Panc1 (cell line): ENCODE results near the gene TEX11. TPM values are rescaled to one million over a fixed set of nuclear protein-coding genes. Genes with fewer than 3 reads are reported as not detected.

Source experiments
- ATAC-seq: fragments of 200-7000 bp; cut with Tn5 transposase; 2 replicates; pipeline ENCODE4 v1.9.1; 2020; ENCODE audit warnings: mild to moderate bottlenecking, moderate library complexity
- BruUV-seq: library from RNA; stranded (reverse); fragments of 400-500 nt; replicated peaks from 2 replicates; lab custom pipeline; 2021; lab: Mats Ljungman, UMichigan
- CTCF ChIA-PET: fragments of 300-600 bp; sonication (Branson Sonifier 250); formaldehyde crosslinking; loops from one replicate; lab custom pipeline; 2022; ENCODE audit warnings: antibody characterized with exemption; lab: Charles Lee
- POLR2A ChIA-PET: fragments of 300-600 bp; sonication (Branson Sonifier 250); formaldehyde crosslinking; loops from one replicate; lab custom pipeline; 2022; ENCODE audit warnings: antibody characterized with exemption; lab: Charles Lee
- DNase-seq: peaks from one replicate; pipeline ENCODE4 v3.0.0-alpha.2; 2010; ENCODE audit warnings: low read depth, low spot score
- H3K27ac ChIP-seq: 2 replicates; pipeline ENCODE4 v1.5.1; 2011; ENCODE audit warnings: mild to moderate bottlenecking, low read length, inconsistent platforms
- H3K27me3 ChIP-seq: fragments of 200-500 bp; sonication (Bioruptor generic); 2 replicates; pipeline ENCODE4 v1.6.0; 2014; ENCODE audit warnings: low read length, inconsistent platforms; ENCODE audit not compliant: control insufficient read depth, insufficient read depth
- H3K36me3 ChIP-seq: fragments of 200-500 bp; sonication (Bioruptor generic); 2 replicates; pipeline ENCODE4 v1.5.1; 2014; ENCODE audit warnings: inconsistent platforms, mild to moderate bottlenecking, low read length, moderate library complexity; ENCODE audit not compliant: control insufficient read depth, insufficient read depth
- H3K4me1 ChIP-seq: 2 replicates; pipeline ENCODE4 v1.5.1; 2011; ENCODE audit warnings: inconsistent platforms, mild to moderate bottlenecking, low read length, moderate library complexity; ENCODE audit not compliant: control insufficient read depth, insufficient read depth
- H3K4me3 ChIP-seq, 2 experiments: 2 replicates each; pipeline ENCODE4 v1.5.1; 2011 to 2012; ENCODE audit warnings: low read depth in 2 of 2, low read length in 2 of 2, mild to moderate bottlenecking in 2 of 2, inconsistent platforms in 1 of 2, moderate library complexity in 1 of 2
- H3K9me3 ChIP-seq: fragments of 200-500 bp; sonication (Bioruptor generic); 2 replicates; pipeline ENCODE4 v1.5.1; 2014; ENCODE audit warnings: low read depth, mild to moderate bottlenecking, inconsistent platforms, low read length, moderate library complexity; ENCODE audit not compliant: control insufficient read depth, insufficient read depth
- POLR2AphosphoS5 ChIP-seq: IDR thresholded peaks from 2 replicates; pipeline ENCODE4 v1.6.1; 2012; ENCODE audit warnings: mild to moderate bottlenecking, low read depth, low read length, moderate library complexity
- SIN3A ChIP-seq: IDR thresholded peaks from 2 replicates; pipeline ENCODE4 v1.6.1; 2012; ENCODE audit warnings: low read depth, mild to moderate bottlenecking, low read length, moderate library complexity, borderline replicate concordance; ENCODE audit not compliant: insufficient read depth
- TCF7L2 ChIP-seq: IDR thresholded peaks from 2 replicates; pipeline ENCODE4 v1.6.1; 2011; ENCODE audit warnings: mild to moderate bottlenecking, low read depth, low read length, inconsistent platforms
- in situ Hi-C: cut with HindIII; loops from 2 replicates; pipeline ENCODE4 v1.10.0; 2016; ENCODE audit warnings: low sequenced_read_pairs, low pct_unique_long_range_greater_than_20kb
- intact Hi-C: fragments of 100-400 bp; cut with micrococcal nuclease; formaldehyde crosslinking; loops from one replicate; pipeline ENCODE4 v1.10.0; 2022; ENCODE audit not compliant: unreplicated experiment
- total RNA-seq: library from RNA; stranded (reverse); gene quantifications from one replicate; pipeline ENCODE4 v1.2.1, GENCODE V29; 2021; ENCODE audit not compliant: unreplicated experiment
- TF ChIP-seq, protein P1 (sequence below): fragments of 450-650 bp; IDR thresholded peaks from 2 replicates; pipeline ENCODE4 v1.5.1; 2017; ENCODE audit warnings: mild to moderate bottlenecking
- TF ChIP-seq, protein P2 (sequence below), 2 experiments: IDR thresholded peaks; 2 replicates each; pipeline ENCODE4 v1.6.1; 2011 to 2012; ENCODE audit warnings: low read depth in 2 of 2, control low read depth in 1 of 2, low read length in 1 of 2, mild to moderate bottlenecking in 1 of 2, moderate library complexity in 1 of 2; ENCODE audit not compliant: insufficient read depth in 1 of 2

The TEX11 gene
- total RNA-seq, 1 experiment from 2014 or later: not detected

DNA sequence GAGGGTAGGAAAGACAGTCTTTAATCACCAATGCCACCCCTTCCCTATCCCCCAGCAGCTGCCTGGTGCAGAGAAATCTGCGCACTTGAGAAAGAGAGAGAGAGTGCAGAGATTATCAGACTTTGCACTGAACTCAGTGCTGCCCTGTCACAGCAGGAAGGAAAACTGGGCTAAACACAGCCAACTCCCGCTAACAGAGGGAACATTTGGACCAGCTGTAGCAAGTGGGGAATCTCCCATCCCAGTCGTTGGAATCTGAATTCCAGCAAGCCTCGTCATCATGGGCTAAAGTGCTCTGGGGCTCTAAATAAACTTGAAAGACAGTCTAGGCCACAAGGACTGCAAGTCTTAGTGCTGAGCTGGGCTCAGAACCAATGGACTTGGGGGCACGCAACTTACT lies 295.2 kb downstream of the TEX11 start:
- Histone ChIP-seq H3K4me3 (no peak overlapping the region), H3K9me3 (no peaks in the 10 kb centered on the region), H3K27me3 (no peaks in the 10 kb centered on the region), H3K4me1 (no peaks in the 10 kb centered on the region), H3K36me3 (no peaks in the 10 kb centered on the region), H3K27ac (no peak overlapping the region)
- CTCF ChIA-PET: no interaction called here
- TF ChIP-seq SIN3A (no peak), POLR2AphosphoS5 (no peak), TCF7L2 (no peak)
- TF ChIP-seq, protein P1, sequence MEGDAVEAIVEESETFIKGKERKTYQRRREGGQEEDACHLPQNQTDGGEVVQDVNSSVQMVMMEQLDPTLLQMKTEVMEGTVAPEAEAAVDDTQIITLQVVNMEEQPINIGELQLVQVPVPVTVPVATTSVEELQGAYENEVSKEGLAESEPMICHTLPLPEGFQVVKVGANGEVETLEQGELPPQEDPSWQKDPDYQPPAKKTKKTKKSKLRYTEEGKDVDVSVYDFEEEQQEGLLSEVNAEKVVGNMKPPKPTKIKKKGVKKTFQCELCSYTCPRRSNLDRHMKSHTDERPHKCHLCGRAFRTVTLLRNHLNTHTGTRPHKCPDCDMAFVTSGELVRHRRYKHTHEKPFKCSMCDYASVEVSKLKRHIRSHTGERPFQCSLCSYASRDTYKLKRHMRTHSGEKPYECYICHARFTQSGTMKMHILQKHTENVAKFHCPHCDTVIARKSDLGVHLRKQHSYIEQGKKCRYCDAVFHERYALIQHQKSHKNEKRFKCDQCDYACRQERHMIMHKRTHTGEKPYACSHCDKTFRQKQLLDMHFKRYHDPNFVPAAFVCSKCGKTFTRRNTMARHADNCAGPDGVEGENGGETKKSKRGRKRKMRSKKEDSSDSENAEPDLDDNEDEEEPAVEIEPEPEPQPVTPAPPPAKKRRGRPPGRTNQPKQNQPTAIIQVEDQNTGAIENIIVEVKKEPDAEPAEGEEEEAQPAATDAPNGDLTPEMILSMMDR: no peak
- TF ChIP-seq, protein P2, sequence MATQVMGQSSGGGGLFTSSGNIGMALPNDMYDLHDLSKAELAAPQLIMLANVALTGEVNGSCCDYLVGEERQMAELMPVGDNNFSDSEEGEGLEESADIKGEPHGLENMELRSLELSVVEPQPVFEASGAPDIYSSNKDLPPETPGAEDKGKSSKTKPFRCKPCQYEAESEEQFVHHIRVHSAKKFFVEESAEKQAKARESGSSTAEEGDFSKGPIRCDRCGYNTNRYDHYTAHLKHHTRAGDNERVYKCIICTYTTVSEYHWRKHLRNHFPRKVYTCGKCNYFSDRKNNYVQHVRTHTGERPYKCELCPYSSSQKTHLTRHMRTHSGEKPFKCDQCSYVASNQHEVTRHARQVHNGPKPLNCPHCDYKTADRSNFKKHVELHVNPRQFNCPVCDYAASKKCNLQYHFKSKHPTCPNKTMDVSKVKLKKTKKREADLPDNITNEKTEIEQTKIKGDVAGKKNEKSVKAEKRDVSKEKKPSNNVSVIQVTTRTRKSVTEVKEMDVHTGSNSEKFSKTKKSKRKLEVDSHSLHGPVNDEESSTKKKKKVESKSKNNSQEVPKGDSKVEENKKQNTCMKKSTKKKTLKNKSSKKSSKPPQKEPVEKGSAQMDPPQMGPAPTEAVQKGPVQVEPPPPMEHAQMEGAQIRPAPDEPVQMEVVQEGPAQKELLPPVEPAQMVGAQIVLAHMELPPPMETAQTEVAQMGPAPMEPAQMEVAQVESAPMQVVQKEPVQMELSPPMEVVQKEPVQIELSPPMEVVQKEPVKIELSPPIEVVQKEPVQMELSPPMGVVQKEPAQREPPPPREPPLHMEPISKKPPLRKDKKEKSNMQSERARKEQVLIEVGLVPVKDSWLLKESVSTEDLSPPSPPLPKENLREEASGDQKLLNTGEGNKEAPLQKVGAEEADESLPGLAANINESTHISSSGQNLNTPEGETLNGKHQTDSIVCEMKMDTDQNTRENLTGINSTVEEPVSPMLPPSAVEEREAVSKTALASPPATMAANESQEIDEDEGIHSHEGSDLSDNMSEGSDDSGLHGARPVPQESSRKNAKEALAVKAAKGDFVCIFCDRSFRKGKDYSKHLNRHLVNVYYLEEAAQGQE (IDR thresholded peaks at IDR 0.05; ENCODE audit: insufficient read depth in 1 of 2, low read depth in 2 of 2, low read length in 1 of 2): no peak
- DNase-seq (no peak), ATAC-seq (no peak)
- intact Hi-C loops: no loop called here
- POLR2A ChIA-PET: no interaction called here
- BruUV-seq: no TSS peak
- in situ Hi-C loops: no loop called here

DNA sequence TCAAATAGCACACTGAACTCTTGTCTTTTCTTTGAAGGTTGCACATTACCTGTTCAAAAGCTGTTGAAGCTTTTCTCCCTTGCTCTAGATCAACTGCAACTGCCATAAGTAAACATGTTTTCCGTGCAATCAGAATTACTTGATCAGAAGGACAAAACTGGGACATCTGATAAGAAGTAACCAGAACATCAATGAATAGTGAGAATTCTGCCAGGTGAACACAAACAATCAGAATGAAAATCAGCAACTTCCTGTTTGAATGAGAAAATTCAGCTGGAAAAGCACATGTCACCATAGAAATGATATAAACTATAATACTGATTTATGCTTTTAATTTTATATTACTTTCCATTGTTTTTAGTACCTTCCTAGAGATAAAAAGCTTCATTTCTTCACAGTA lies 303.2 kb downstream of the TEX11 start:
- no peaks in the 10 kb centered on the region for H3K27me3 ChIP-seq
- ATAC-seq: no peak
- DNase-seq: no peak
- H3K36me3 ChIP-seq: no peaks in the 10 kb centered on the region
- ChIA-PET CTCF (no interaction called here), POLR2A (no interaction called here)
- H3K27ac ChIP-seq: no peak overlapping the region
- in situ Hi-C loops (no loop called here), intact Hi-C loops (no loop called here)
- H3K9me3 ChIP-seq: no peaks in the 10 kb centered on the region
- BruUV-seq: no TSS peak
- H3K4me1 ChIP-seq: no peaks in the 10 kb centered on the region
- no peak overlapping the region for H3K4me3 ChIP-seq
- TF ChIP-seq POLR2AphosphoS5 (no peak), SIN3A (no peak), TCF7L2 (no peak)
- TF ChIP-seq, protein P2 (IDR thresholded peaks at IDR 0.05; ENCODE audit: insufficient read depth in 1 of 2, low read depth in 2 of 2, low read length in 1 of 2): no peak
- TF ChIP-seq, protein P1: no peak
